Measurements from ENCODE around the gene BOLA2. TPM values are rescaled to one million over a fixed set of nuclear protein-coding genes. Genes with fewer than 3 reads are reported as not detected.

BOLA2 gene
- total and polyA plus RNA-seq, 4 donors = 6.3 to 27.6 (median 25.3) TPM

Small RNA genes within 50 kb of the gene (small RNA-seq; reads per million reads assigned to genes)
- not detected for gene AC133555.2 (ENCODE audit: low replicate concordance)

Other genes starting within 250 kb of the BOLA2 start
- gene NPIPB11, start 47.6 kb downstream of the BOLA2 start, total RNA-seq = 1 to 10 TPM in 1 of 2 donors, under 1 TPM in 1; 0.80 to 1.1 TPM
- gene NPIPB11, start 47.6 kb downstream of the BOLA2 start, polyA plus RNA-seq = 1 to 10 TPM in 1 of 2 donors, under 1 TPM in 1; 0.56 to 1.6 TPM
- 10 to 100 TPM in 1 of 2 donors, 1 to 10 TPM in 1; 3.5 to 14.5 TPM for gene SLX1B, start 182 bp upstream of the BOLA2 start, total RNA-seq
- gene SLX1B, start 182 bp upstream of the BOLA2 start, polyA plus RNA-seq = 10 to 100 TPM; 21.1 to 43.5 TPM
- gene SULT1A4, start 5.6 kb upstream of the BOLA2 start, total RNA-seq = 10 to 100 TPM in 1 of 2 donors, 1 to 10 TPM in 1; 10.0 to 10.2 TPM
- gene SULT1A4, start 5.6 kb upstream of the BOLA2 start, polyA plus RNA-seq = 10 to 100 TPM in 1 of 2 donors, 1 to 10 TPM in 1; 9.5 to 34.3 TPM
- gene NPIPB12, start 52.1 kb upstream of the BOLA2 start, total RNA-seq = 10 to 100 TPM; 74.4 to 76.4 TPM
- 10 to 100 TPM; 25.3 to 54.8 TPM for gene NPIPB12, start 52.1 kb upstream of the BOLA2 start, polyA plus RNA-seq
- 10 to 100 TPM in 1 of 2 donors, 1 to 10 TPM in 1; 5.8 to 52.5 TPM for gene SPN, start 208.9 kb upstream of the BOLA2 start, total RNA-seq
- gene SPN, start 208.9 kb upstream of the BOLA2 start, polyA plus RNA-seq = 10 to 100 TPM; 10.5 to 14.4 TPM
- 10 to 100 TPM; 22.0 to 23.1 TPM for gene QPRT, start 224.8 kb upstream of the BOLA2 start, total RNA-seq
- 1 to 10 TPM; 8.7 to 9.6 TPM for gene QPRT, start 224.8 kb upstream of the BOLA2 start, polyA plus RNA-seq

Data from lung (tissue), 5 donors.